ENCODE measurements around the gene IFITM10.

- TF ChIP-seq CTCF (conservative IDR thresholded peaks at IDR 0.05): no peak
- no peak for TF ChIP-seq ZFX (IDR thresholded peaks at IDR 0.05)
Measured at GRCh38 chr11:1738380-1738779, 12.0 kb downstream of the IFITM10 start.
